ENCODE data around the gene COA8. TPM values are rescaled to one million over a fixed set of nuclear protein-coding genes. Genes with fewer than 3 reads are reported as not detected.
A peak's percentile ranks its signal among the peaks of the same experiment; 100 is the strongest.

COA8 gene
- total and polyA plus RNA-seq, 9 of the 15 experiments (the other 6 are each of a cell fraction or from before 2014, with no cell fraction given), result 5.0 to 35.3 (median 25.7) TPM

- 0 out of 2 replicates have a peak, but pooled peaks have one; percentile 16 for TF ChIP-seq GABPA (tag; conservative IDR thresholded peaks at IDR 0.05; ENCODE audit: low read depth)
- peak; percentile 0; the same call in 1 of the 2 replicates for TF ChIP-seq L3MBTL2 (IDR thresholded peaks at IDR 0.05)
- TF ChIP-seq CTBP1 (IDR thresholded peaks at IDR 0.05; ENCODE audit: borderline replicate concordance), result 0 out of 2 replicates have a peak, but pooled peaks have one; percentile 19
- peak; percentile 71 for TF ChIP-seq CREB1 (IDR thresholded peaks at IDR 0.05)
- TF ChIP-seq CREB1 (CRISPR knock-in tag; IDR thresholded peaks at IDR 0.05), result no peak
- TF ChIP-seq MTA2 (IDR thresholded peaks at IDR 0.05; ENCODE audit: low read depth), result no peak
- TF ChIP-seq NCOA6 (IDR thresholded peaks at IDR 0.05), result 0 out of 2 replicates have a peak, but pooled peaks have one; percentile 0
- TF ChIP-seq GMEB1 (CRISPR knock-in tag; IDR thresholded peaks at IDR 0.05), result no peak
- TF ChIP-seq ZBTB11 (CRISPR knock-in tag; IDR thresholded peaks at IDR 0.05), result no peak
- no peak for TF ChIP-seq HDAC3 (IDR thresholded peaks at IDR 0.05; ENCODE audit: borderline replicate concordance, partially characterized antibody)
- TF ChIP-seq ZBTB7A (IDR thresholded peaks at IDR 0.05; ENCODE audit: borderline replicate concordance, control insufficient read depth, low read depth, low read length), result peak; percentile 32; the same call in 1 of the 2 replicates
These were observed 41.3 kb upstream of the COA8 start (continued) for GRCh38 chr14:103521438-103521950.
